Ovary (tissue), 3 donors: ENCODE results near the gene PNPLA8.

ENCODE experiments used
- POLR2A ChIP-seq: fragments of 450-650 bp; IDR thresholded peaks from one replicate; pipeline ENCODE4 v1.6.1; 2017; ENCODE audit warnings: antibody characterized with exemption, mild to moderate bottlenecking, moderate library complexity
- TF ChIP-seq, protein P1 (sequence below), 3 donors: fragments of 450-650 bp in 2 of 3; fragments of 200-600 bp in 1 of 3; IDR thresholded peaks; one replicate each; pipeline versions ENCODE4 v1.5.1 to v1.8.0; 2016 to 2022; ENCODE audit warnings: antibody characterized with exemption in 3 of 3, mild to moderate bottlenecking in 1 of 3
- donor health status: DM: no; HTN: no; CAD: no.

DNA sequence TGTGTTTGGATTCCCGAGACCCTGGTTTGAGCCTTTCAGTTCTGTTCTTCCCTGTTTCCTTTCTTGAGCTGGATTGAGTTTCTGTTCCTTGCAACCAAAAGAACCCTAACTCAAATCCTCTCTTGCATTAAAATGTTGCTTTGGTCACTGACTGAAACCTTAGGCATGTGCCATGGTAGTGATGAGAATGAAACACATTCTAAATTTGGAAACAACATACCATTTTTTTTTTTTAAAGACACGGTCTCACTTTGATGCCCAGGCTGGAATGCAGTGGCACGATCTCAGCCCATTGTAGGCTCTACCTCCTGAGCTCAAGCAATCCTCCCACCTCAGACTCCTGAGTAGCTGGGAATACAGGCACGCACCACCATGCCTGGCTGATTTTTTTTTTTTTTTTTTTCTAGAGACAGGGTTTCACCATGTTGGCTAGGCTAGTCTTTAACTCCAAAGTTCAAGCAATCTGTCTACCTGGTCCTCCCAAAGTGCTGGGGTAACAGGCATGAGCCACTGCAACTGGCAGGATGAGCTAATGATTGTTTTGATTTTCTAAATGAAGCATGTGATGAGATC, 35.2 kb upstream of the PNPLA8 start:
- TF ChIP-seq, protein P1, sequence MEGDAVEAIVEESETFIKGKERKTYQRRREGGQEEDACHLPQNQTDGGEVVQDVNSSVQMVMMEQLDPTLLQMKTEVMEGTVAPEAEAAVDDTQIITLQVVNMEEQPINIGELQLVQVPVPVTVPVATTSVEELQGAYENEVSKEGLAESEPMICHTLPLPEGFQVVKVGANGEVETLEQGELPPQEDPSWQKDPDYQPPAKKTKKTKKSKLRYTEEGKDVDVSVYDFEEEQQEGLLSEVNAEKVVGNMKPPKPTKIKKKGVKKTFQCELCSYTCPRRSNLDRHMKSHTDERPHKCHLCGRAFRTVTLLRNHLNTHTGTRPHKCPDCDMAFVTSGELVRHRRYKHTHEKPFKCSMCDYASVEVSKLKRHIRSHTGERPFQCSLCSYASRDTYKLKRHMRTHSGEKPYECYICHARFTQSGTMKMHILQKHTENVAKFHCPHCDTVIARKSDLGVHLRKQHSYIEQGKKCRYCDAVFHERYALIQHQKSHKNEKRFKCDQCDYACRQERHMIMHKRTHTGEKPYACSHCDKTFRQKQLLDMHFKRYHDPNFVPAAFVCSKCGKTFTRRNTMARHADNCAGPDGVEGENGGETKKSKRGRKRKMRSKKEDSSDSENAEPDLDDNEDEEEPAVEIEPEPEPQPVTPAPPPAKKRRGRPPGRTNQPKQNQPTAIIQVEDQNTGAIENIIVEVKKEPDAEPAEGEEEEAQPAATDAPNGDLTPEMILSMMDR (IDR thresholded peaks at IDR 0.05), result no peak
- TF ChIP-seq POLR2A, result no peak
